ENCODE results near the gene TM6SF1. TPM values are rescaled to one million over a fixed set of nuclear protein-coding genes. Genes with fewer than 3 reads are reported as not detected.

Gene TM6SF1
- total and polyA plus RNA-seq, 10 donors = 4.5 to 15.0 (median 9.6) TPM

DNA sequence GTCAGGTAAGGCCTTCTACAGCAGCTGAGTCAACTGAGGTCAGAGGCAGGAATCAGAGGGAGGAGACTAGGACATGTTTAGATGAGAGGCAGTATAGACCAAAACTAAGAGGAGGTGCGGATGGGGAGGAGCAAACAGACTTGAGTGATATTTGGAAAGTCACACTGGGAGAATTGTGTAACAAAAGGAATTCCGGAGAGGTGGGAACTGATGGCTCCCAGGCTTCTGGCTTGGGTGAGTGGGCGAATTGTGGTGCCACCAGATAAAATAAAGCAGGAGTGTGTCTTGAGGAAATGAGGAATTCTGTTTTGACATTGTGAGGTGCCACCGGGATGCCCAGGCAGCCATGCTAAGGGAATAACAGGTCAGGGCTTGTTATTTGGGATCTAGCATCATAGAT, 3.3 kb upstream of the TM6SF1 start:
- no peak overlapping the region for H3K4me3 ChIP-seq
- no peak for DNase-seq
- no peak overlapping the region for H3K27ac ChIP-seq
- H3K27me3 ChIP-seq (replicated peaks in 1 of 7) = peaks cover 0 to 37% (median 10%) of the 10 kb centered on the region in 7 donors
- intact Hi-C loops (cut with DNase I; ENCODE audit: low total_unique reads) = no loop called here
- H3K36me3 ChIP-seq = no peaks in the 10 kb centered on the region
- WGBS, 5 donors = 85 to 99% (median 97%) methylated on average over 4 of the region's 4 CpGs
- H3K4me1 ChIP-seq = peaks cover 5 to 40% (median 27%) of the 10 kb centered on the region in 6 donors
- no peak for TF ChIP-seq POLR2A (IDR thresholded peaks at IDR 0.05)
- TF ChIP-seq, protein P1, sequence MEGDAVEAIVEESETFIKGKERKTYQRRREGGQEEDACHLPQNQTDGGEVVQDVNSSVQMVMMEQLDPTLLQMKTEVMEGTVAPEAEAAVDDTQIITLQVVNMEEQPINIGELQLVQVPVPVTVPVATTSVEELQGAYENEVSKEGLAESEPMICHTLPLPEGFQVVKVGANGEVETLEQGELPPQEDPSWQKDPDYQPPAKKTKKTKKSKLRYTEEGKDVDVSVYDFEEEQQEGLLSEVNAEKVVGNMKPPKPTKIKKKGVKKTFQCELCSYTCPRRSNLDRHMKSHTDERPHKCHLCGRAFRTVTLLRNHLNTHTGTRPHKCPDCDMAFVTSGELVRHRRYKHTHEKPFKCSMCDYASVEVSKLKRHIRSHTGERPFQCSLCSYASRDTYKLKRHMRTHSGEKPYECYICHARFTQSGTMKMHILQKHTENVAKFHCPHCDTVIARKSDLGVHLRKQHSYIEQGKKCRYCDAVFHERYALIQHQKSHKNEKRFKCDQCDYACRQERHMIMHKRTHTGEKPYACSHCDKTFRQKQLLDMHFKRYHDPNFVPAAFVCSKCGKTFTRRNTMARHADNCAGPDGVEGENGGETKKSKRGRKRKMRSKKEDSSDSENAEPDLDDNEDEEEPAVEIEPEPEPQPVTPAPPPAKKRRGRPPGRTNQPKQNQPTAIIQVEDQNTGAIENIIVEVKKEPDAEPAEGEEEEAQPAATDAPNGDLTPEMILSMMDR (IDR thresholded peaks at IDR 0.05 in 8 of 11, conservative IDR thresholded peaks at IDR 0.05 in 3 of 11) = no peak
- TF ChIP-seq POLR2AphosphoS5 (IDR thresholded peaks at IDR 0.05) = no peak
- no peaks in the 10 kb centered on the region for H3K9me3 ChIP-seq

DNA sequence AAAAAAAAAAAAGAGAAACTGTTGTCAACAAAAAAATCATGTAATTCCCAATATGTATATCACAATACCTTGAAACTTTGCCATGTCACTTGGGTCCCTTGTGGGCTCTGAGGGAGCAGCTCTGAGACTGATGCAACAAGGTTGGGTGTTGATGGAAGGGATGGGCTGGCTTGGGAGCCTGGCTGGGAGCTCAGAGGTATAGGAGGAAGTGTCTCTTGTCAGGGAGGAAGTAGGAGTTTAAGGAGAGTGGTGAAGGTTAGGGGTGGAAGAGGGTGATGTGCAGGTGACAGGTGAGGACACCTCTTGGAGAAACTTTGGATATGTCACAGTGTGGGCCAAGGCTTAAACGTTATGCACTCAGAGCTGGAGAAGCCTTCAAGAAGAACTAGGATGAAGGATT, 2.0 kb upstream of the TM6SF1 start:
- Histone ChIP-seq H3K27me3 (replicated peaks in 1 of 7) (peaks cover 0 to 47% (median 10%) of the 10 kb centered on the region in 7 donors), H3K9me3 (no peaks in the 10 kb centered on the region), H3K4me1 (peaks cover 5 to 43% (median 28%) of the 10 kb centered on the region in 6 donors), H3K4me3 (no peak overlapping the region), H3K36me3 (no peaks in the 10 kb centered on the region), H3K27ac (no peak overlapping the region)
- TF ChIP-seq POLR2AphosphoS5 (IDR thresholded peaks at IDR 0.05) = no peak
- no peak for TF ChIP-seq POLR2A (IDR thresholded peaks at IDR 0.05)
- TF ChIP-seq, protein P1 (IDR thresholded peaks at IDR 0.05 in 8 of 11, conservative IDR thresholded peaks at IDR 0.05 in 3 of 11) = no peak
- intact Hi-C loops (cut with DNase I; ENCODE audit: low total_unique reads) = no loop called here
- DNase-seq = no peak
- 67 to 87% (median 73%) methylated on average over 1 of the region's 1 CpG for WGBS, 5 donors

DNA sequence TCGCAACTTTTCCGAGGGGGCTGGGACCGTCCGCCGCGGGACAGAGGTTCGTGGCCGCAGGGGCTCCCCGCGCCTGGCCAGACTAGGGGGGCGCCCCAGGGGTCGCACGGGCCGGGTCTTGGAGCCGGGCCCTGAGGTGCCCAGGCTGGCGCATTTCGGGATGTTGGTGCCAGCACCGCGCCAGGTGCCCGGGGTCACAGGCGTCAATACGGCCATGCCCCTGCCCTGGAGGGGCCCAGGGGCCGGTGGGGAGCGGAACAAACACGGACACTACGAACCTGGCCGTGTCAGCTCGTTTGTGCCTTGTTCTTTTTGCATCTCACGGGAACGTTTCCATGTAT, 366 bp downstream of the TM6SF1 start:
- Histone ChIP-seq H3K4me1 (peaks cover 5 to 56% (median 28%) of the 10 kb centered on the region in 6 donors), H3K36me3 (peaks cover 0 to 1% (median 0%) of the 10 kb centered on the region in 6 donors), H3K27me3 (replicated peaks in 1 of 7) (peaks cover 0 to 43% (median 10%) of the 10 kb centered on the region in 7 donors), H3K9me3 (no peaks in the 10 kb centered on the region), H3K4me3 (peak overlapping the region; percentile 33 to 80 (median 59)), H3K27ac (peak overlapping the region; percentile 35 to 93 (median 82))
- intact Hi-C loops (cut with DNase I; ENCODE audit: low total_unique reads) = no loop called here
- TF ChIP-seq POLR2AphosphoS5 (IDR thresholded peaks at IDR 0.05) = no peak
- no peak for TF ChIP-seq POLR2A (IDR thresholded peaks at IDR 0.05)
- TF ChIP-seq, protein P1 (IDR thresholded peaks at IDR 0.05 in 8 of 11, conservative IDR thresholded peaks at IDR 0.05 in 3 of 11) = no peak
- WGBS, 5 donors = 2 to 10% (median 6%) methylated on average over 7 to 30 of the region's 30 CpGs
- peak; percentile 84 for DNase-seq

DNA sequence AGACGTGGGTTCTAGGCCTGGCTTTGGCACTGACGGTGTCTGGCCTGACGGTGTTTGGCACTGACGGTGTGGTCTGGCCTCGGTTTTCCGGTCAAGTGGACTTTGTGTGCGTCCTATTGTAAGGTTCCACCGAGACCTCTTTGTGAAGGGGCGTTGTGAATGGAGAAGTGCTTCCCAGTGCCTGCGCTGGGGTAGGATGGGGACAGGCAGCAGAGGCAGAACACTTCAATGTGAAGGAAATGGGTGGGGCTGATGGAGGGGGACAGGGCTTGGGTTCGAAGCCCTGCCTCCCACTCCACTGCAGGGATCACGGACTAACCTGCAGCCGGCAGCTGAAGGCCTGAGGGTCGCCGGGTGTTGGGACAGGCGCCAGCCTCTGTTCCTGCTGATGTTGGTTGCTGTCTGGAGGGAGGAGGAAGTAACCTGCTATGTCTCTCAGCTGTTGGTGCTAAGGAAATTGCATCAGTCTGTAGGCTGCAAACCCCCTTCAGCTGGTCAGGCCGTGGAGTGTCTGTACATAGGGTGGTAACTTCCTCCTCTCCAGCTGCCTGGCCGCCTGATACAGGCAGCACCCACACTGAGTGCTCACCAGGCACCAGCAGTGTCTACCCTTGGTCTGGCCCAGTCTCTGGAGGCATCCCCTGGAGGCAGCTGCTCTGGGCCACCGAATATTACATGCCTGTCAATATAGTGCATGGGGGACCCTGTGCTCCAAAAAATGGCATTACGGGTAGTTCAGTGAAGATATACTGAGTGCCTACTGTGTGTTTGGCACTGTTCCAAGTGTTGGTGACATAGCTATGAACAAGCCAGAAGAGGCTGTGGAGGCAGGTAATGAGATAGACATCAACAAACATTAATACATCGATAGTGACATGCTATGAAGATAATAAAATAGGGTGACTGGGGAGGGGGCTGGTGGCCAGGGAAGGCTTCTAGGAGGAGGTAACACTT, 1.1 kb downstream of the TM6SF1 start:
- 10 to 19% (median 16%) methylated on average over 18 to 21 of the region's 21 CpGs for WGBS, 5 donors

More for the DNA sequence above, 1.1 kb downstream of the TM6SF1 start:
- peak; percentile 90 for DNase-seq
- H3K27ac ChIP-seq = peak overlapping the region; percentile 35 to 93 (median 82)
- no peaks in the 10 kb centered on the region for H3K9me3 ChIP-seq
- peaks cover 0 to 38% (median 10%) of the 10 kb centered on the region in 7 donors for H3K27me3 ChIP-seq (replicated peaks in 1 of 7)
- intact Hi-C loops (cut with DNase I; ENCODE audit: low total_unique reads) = no loop called here
- H3K4me1 ChIP-seq = peaks cover 5 to 63% (median 35%) of the 10 kb centered on the region in 6 donors
- TF ChIP-seq, protein P1 (IDR thresholded peaks at IDR 0.05 in 8 of 11, conservative IDR thresholded peaks at IDR 0.05 in 3 of 11) = no peak
- TF ChIP-seq POLR2AphosphoS5 (IDR thresholded peaks at IDR 0.05) (peak; percentile 74 to 85 (median 81)), POLR2A (IDR thresholded peaks at IDR 0.05) (peak in 1 of 3 donors; percentile 24)
- peak overlapping the region; percentile 33 to 80 (median 59) for H3K4me3 ChIP-seq
- peaks cover 0 to 9% (median 0%) of the 10 kb centered on the region in 6 donors for H3K36me3 ChIP-seq

Measured in spleen (tissue), 11 donors.